PC-3 (cell line): ENCODE measurements around the gene GIGYF2. TPM values are rescaled to one million over a fixed set of nuclear protein-coding genes. Genes with fewer than 3 reads are reported as not detected.

ENCODE experiments used
- ATAC-seq: fragments of 200-7000 bp; cut with Tn5 transposase; 2 replicates; pipeline ENCODE4 v1.9.1; 2020; ENCODE audit warnings: mild to moderate bottlenecking, moderate library complexity
- BruUV-seq: library from RNA; stranded (reverse); fragments of 400-500 nt; replicated peaks from 2 replicates; lab custom pipeline; 2021; lab: Mats Ljungman, UMichigan
- CTCF ChIA-PET: fragments of 300-600 bp; sonication (Branson Sonifier 250); formaldehyde crosslinking; loops from one replicate; lab custom pipeline; 2022; ENCODE audit warnings: antibody characterized with exemption; lab: Charles Lee
- POLR2A ChIA-PET: fragments of 300-600 bp; sonication (Branson Sonifier 250); formaldehyde crosslinking; loops from one replicate; lab custom pipeline; 2022; ENCODE audit warnings: antibody characterized with exemption; ENCODE audit not compliant: unreplicated experiment; lab: Charles Lee
- DNase-seq: peaks from one replicate; pipeline ENCODE4 v3.0.0-alpha.2; 2015
- H2AFZ ChIP-seq: fragments of 300-600 bp; sonication (generic); 2 replicates; pipeline ENCODE4 v1.6.0; 2016; ENCODE audit warnings: antibody characterized with exemption, low read length
- H3F3A ChIP-seq: fragments of 300-600 bp; sonication (generic); one replicate; pipeline ENCODE4 v1.6.0; 2017; ENCODE audit warnings: antibody characterized with exemption, low read length, control low read depth, mild to moderate bottlenecking; ENCODE audit not compliant: unreplicated experiment
- H3K27ac ChIP-seq: fragments of 300-600 bp; sonication (generic); 2 replicates; pipeline ENCODE4 v1.5.1; 2016; ENCODE audit warnings: mild to moderate bottlenecking, low read length
- H3K27me3 ChIP-seq: fragments of 300-600 bp; sonication (generic); 2 replicates; pipeline ENCODE4 v1.6.1; 2016; ENCODE audit warnings: low read length, mixed read lengths
- H3K36me3 ChIP-seq: fragments of 300-600 bp; sonication (generic); 2 replicates; pipeline ENCODE4 v1.6.1; 2016; ENCODE audit warnings: low read depth, mixed run types, low read length, mixed read lengths
- H3K4me1 ChIP-seq: fragments of 300-600 bp; sonication (generic); 2 replicates; pipeline ENCODE4 v1.5.1; 2016; ENCODE audit warnings: low read length; ENCODE audit not compliant: insufficient read depth
- H3K4me2 ChIP-seq: fragments of 300-600 bp; sonication (generic); 2 replicates; pipeline ENCODE4 v1.6.0; 2016; ENCODE audit warnings: low read length
- H3K4me3 ChIP-seq: fragments of 300-600 bp; sonication (generic); 2 replicates; pipeline ENCODE4 v1.5.1; 2016; ENCODE audit warnings: mild to moderate bottlenecking, low read length, mixed read lengths
- H3K79me2 ChIP-seq: fragments of 300-600 bp; sonication (generic); 2 replicates; pipeline ENCODE4 v1.6.1; 2017; ENCODE audit warnings: low read length, mixed read lengths
- H3K9ac ChIP-seq: fragments of 300-600 bp; sonication (generic); 2 replicates; pipeline ENCODE4 v1.6.0; 2016; ENCODE audit warnings: mild to moderate bottlenecking, low read length
- H3K9me2 ChIP-seq: fragments of 300-600 bp; sonication (generic); replicated peaks from 2 replicates; pipeline ENCODE4 v1.6.1; 2016; ENCODE audit warnings: mixed run types, low read length, mixed read lengths
- H3K9me3 ChIP-seq: fragments of 300-600 bp; sonication (generic); 2 replicates; pipeline ENCODE4 v1.6.1; 2016; ENCODE audit warnings: low read length, mixed read lengths
- H4K20me1 ChIP-seq: fragments of 300-600 bp; sonication (generic); 2 replicates; pipeline ENCODE4 v1.6.1; 2016; ENCODE audit warnings: low read length, mixed read lengths
- CTCF ChIP-seq: fragments of 300-600 bp; sonication (generic); conservative IDR thresholded peaks from 2 replicates; pipeline ENCODE4 v1.5.1; 2017; ENCODE audit warnings: antibody characterized with exemption, low read depth, mild to moderate bottlenecking, low read length
- EZH2 ChIP-seq: fragments of 300-600 bp; sonication (generic); IDR thresholded peaks from one replicate; pipeline ENCODE4 v1.6.1; 2017; ENCODE audit warnings: antibody characterized with exemption, mild to moderate bottlenecking, low read length; ENCODE audit not compliant: unreplicated experiment
- EZH2phosphoT487 ChIP-seq: fragments of 300-600 bp; sonication (generic); IDR thresholded peaks from 2 replicates; pipeline ENCODE4 v1.6.1; 2018; ENCODE audit warnings: mild to moderate bottlenecking, antibody characterized with exemption, low read length, borderline replicate concordance
- intact Hi-C: fragments of 100-400 bp; cut with micrococcal nuclease; formaldehyde crosslinking; loops from 2 replicates; pipeline ENCODE4 v1.9.0; 2023
- total RNA-seq: library from RNA; depleted of rRNA; stranded (reverse); fragments of >200 nt; gene quantifications from 2 replicates; pipeline ENCODE4 v1.2.3, GENCODE V29; 2014

Gene GIGYF2
- total RNA-seq, 1 experiment from 2014 or later, result 41.3 TPM

- H3K27me3 ChIP-seq, result no peaks in the 10 kb centered on the region
- no peak overlapping the region for H2AFZ ChIP-seq
- no peak for ATAC-seq
- no peaks in the 10 kb centered on the region for H3K9me3 ChIP-seq
- H3K9ac ChIP-seq, result no peak overlapping the region
- no peaks in the 10 kb centered on the region for H3K36me3 ChIP-seq
- H3F3A ChIP-seq, result peaks cover 5% of the 10 kb centered on the region
- TF ChIP-seq CTCF (no peak), EZH2phosphoT487 (no peak), EZH2 (no peak)
- BruUV-seq, result no TSS peak
- CTCF ChIA-PET, result no interaction called here
- no peaks in the 10 kb centered on the region for H3K9me2 ChIP-seq
- intact Hi-C loops, result no loop called here
- no peak overlapping the region for H3K4me2 ChIP-seq
- H3K27ac ChIP-seq, result no peak overlapping the region
- POLR2A ChIA-PET, result no interaction called here
- H4K20me1 ChIP-seq, result 0 out of 2 replicates have a peak, but pooled peaks cover under 1% of the 10 kb centered on the region
- no peak for DNase-seq
- no peak overlapping the region for H3K4me3 ChIP-seq
- H3K79me2 ChIP-seq, result peaks cover 12% of the 10 kb centered on the region
- H3K4me1 ChIP-seq, result peaks cover 7% of the 10 kb centered on the region
These were observed 3.8 kb upstream of the GIGYF2 start for GRCh38 chr2:232693344-232693743.

- Histone ChIP-seq H3K9me3 (no peaks in the 10 kb centered on the region), H3K9me2 (no peaks in the 10 kb centered on the region), H3K27ac (peak overlapping the region; percentile 47), H3K4me2 (peak overlapping the region; percentile 68), H3K9ac (peak overlapping the region; percentile 99), H3F3A (peaks cover 5% of the 10 kb centered on the region), H3K36me3 (0 out of 2 replicates have a peak, but pooled peaks cover 2% of the 10 kb centered on the region), H3K79me2 (peaks cover 44% of the 10 kb centered on the region), H3K4me1 (peaks cover 29% of the 10 kb centered on the region), H3K27me3 (no peaks in the 10 kb centered on the region), H4K20me1 (peaks cover 22% of the 10 kb centered on the region), H3K4me3 (peak overlapping the region; percentile 95), H2AFZ (peak overlapping the region; percentile 78)
- intact Hi-C loops, result no loop called here
- POLR2A ChIA-PET, result interaction anchor here (0.5 to 0.7 kb wide), 5 partner anchors 12 to 217 kb away, joined by 3 to 6 read pairs (median 4); no protein-coding TSS in a partner anchor
- ATAC-seq (no peak), DNase-seq (no peak)
- CTCF ChIA-PET, result interaction anchor here (0.5 kb wide), 1 partner anchor 89 kb away, joined by 3 read pairs; no protein-coding TSS in a partner anchor
- BruUV-seq, result TSS peak; percentile 94
- TF ChIP-seq CTCF (no peak), EZH2 (no peak), EZH2phosphoT487 (no peak)
These were observed 497 bp upstream of the GIGYF2 start for GRCh38 chr2:232696609-232697058.

- Histone ChIP-seq H3K4me1 (peaks cover 29% of the 10 kb centered on the region), H2AFZ (peak overlapping the region; percentile 70; the same call in 1 of the 2 replicates), H3K9me2 (no peaks in the 10 kb centered on the region), H3K27me3 (no peaks in the 10 kb centered on the region), H3K4me2 (peak overlapping the region; percentile 90), H3K4me3 (peak overlapping the region; percentile 95), H4K20me1 (peaks cover 22% of the 10 kb centered on the region), H3K9me3 (no peaks in the 10 kb centered on the region), H3K9ac (peak overlapping the region; percentile 99), H3K27ac (peak overlapping the region; percentile 74), H3K79me2 (peaks cover 56% of the 10 kb centered on the region), H3K36me3 (0 out of 2 replicates have a peak, but pooled peaks cover 2% of the 10 kb centered on the region), H3F3A (peaks cover 5% of the 10 kb centered on the region)
- CTCF ChIA-PET, result no interaction called here
- no peak for DNase-seq
- no peak for TF ChIP-seq EZH2
- TF ChIP-seq CTCF, result no peak
- TF ChIP-seq EZH2phosphoT487, result no peak
- BruUV-seq, result no TSS peak
- peak; percentile 23; the same call in 1 of the 2 replicates for ATAC-seq
- POLR2A ChIA-PET, result interaction anchor here (0.7 kb wide), 1 partner anchor 64 kb away, joined by 3 read pairs; no protein-coding TSS in a partner anchor
- intact Hi-C loops, result no loop called here
These were observed 628 bp downstream of the GIGYF2 start for GRCh38 chr2:232697807-232698110.
